Neural cell (in vitro differentiated cells): Measurements from ENCODE around the gene TMEM184C. TPM values are rescaled to one million over a fixed set of nuclear protein-coding genes. Genes with fewer than 3 reads are reported as not detected.

Experiments used
- H2AFZ ChIP-seq: fragments of 200-600, 300-800 bp; sonication (generic), shearing (Covaris generic); 2 replicates; pipeline ENCODE4 v1.6.0; 2014; ENCODE audit warnings: low read depth, mild to moderate bottlenecking, antibody characterized with exemption, low read length, moderate library complexity
- H3F3A ChIP-seq: fragments of 200-600 bp; shearing (Covaris generic); 2 replicates; pipeline ENCODE4 v1.6.1; 2016; ENCODE audit warnings: mild to moderate bottlenecking, moderate library complexity, mixed read lengths, antibody characterized with exemption, low read length; ENCODE audit not compliant: insufficient read depth, poor library complexity, severe bottlenecking
- H3K27ac ChIP-seq: fragments of 200-600, 300-800 bp; sonication (generic), shearing (Covaris generic); 2 replicates; pipeline ENCODE4 v1.5.1; 2014; ENCODE audit warnings: mild to moderate bottlenecking, low read length, moderate library complexity
- H3K27me3 ChIP-seq: fragments of 300-800, 200-600 bp; sonication (generic), shearing (Covaris generic); 2 replicates; pipeline ENCODE4 v1.6.0; 2014; ENCODE audit warnings: mild to moderate bottlenecking, low read depth, low read length, moderate library complexity; ENCODE audit not compliant: insufficient read depth
- H3K36me3 ChIP-seq: fragments of 300-800, 200-600 bp; sonication (generic), shearing (Covaris generic); 2 replicates; pipeline ENCODE4 v1.5.1; 2014; ENCODE audit warnings: mild to moderate bottlenecking, antibody characterized with exemption, low read length, moderate library complexity; ENCODE audit not compliant: insufficient read depth
- H3K4me2 ChIP-seq: fragments of 300-800, 200-600 bp; sonication (generic), shearing (Covaris generic); 2 replicates; pipeline ENCODE4 v1.6.0; 2014; ENCODE audit warnings: mild to moderate bottlenecking, low read length
- H3K4me3 ChIP-seq: fragments of 300-800, 200-600 bp; sonication (generic), shearing (Covaris generic); 2 replicates; pipeline ENCODE4 v1.5.1; 2014; ENCODE audit warnings: mild to moderate bottlenecking, low read length, moderate library complexity
- H3K79me2 ChIP-seq: fragments of 200-600 bp; shearing (Covaris generic); replicated peaks from 2 replicates; pipeline ENCODE4 v1.6.0; 2014; ENCODE audit warnings: mild to moderate bottlenecking, low read length, moderate library complexity; ENCODE audit not compliant: insufficient read depth
- H3K9ac ChIP-seq: fragments of 300-800, 200-600 bp; sonication (generic), shearing (Covaris generic); 2 replicates; pipeline ENCODE4 v1.6.1; 2016; ENCODE audit warnings: mild to moderate bottlenecking, low read length, mixed read lengths
- H3K9me2 ChIP-seq: fragments of 200-600 bp; shearing (Covaris generic); 2 replicates; pipeline ENCODE4 v1.6.1; 2016; ENCODE audit warnings: mild to moderate bottlenecking, low read length, mixed read lengths; ENCODE audit not compliant: insufficient read depth
- H3K9me3 ChIP-seq: fragments of 200-600, 300-800 bp; sonication (generic), shearing (Covaris generic); 2 replicates; pipeline ENCODE4 v1.6.1; 2016; ENCODE audit warnings: mild to moderate bottlenecking, mixed run types, low read length, moderate library complexity, mixed read lengths
- H4K20me1 ChIP-seq: fragments of 200-600 bp; shearing (Covaris generic); 2 replicates; pipeline ENCODE4 v1.6.1; 2016; ENCODE audit warnings: mild to moderate bottlenecking, mixed run types; ENCODE audit not compliant: insufficient read depth
- EP300 ChIP-seq: fragments of 450-650 bp; conservative IDR thresholded peaks from 2 replicates; pipeline ENCODE4 v1.6.1; 2014; ENCODE audit warnings: antibody characterized with exemption, mild to moderate bottlenecking, moderate library complexity; ENCODE audit not compliant: poor library complexity, severe bottlenecking
- EZH2 ChIP-seq: fragments of 200-600, 300-800 bp; shearing (Covaris generic), sonication (generic); IDR thresholded peaks from 2 replicates; pipeline ENCODE4 v1.6.1; 2014; ENCODE audit warnings: antibody characterized with exemption, low read length, borderline replicate concordance, mild to moderate bottlenecking; ENCODE audit not compliant: insufficient read depth, poor library complexity, severe bottlenecking
- MXI1 ChIP-seq: fragments of 450-650 bp; conservative IDR thresholded peaks from 2 replicates; pipeline ENCODE4 v1.6.1; 2014; ENCODE audit warnings: antibody characterized with exemption, mild to moderate bottlenecking; ENCODE audit not compliant: poor library complexity, severe bottlenecking
- POLR2AphosphoS5 ChIP-seq: IDR thresholded peaks from 2 replicates; pipeline ENCODE4 v1.6.1; 2012
- RAD21 ChIP-seq: fragments of 450-650 bp; conservative IDR thresholded peaks from 2 replicates; pipeline ENCODE4 v1.6.1; 2014; ENCODE audit warnings: antibody characterized with exemption, mild to moderate bottlenecking, moderate library complexity
- SMC3 ChIP-seq: fragments of 450-650 bp; conservative IDR thresholded peaks from 2 replicates; pipeline ENCODE4 v1.6.1; 2014; ENCODE audit warnings: antibody characterized with exemption, mild to moderate bottlenecking, moderate library complexity; ENCODE audit not compliant: poor library complexity
- TAF1 ChIP-seq: IDR thresholded peaks from 2 replicates; pipeline ENCODE4 v1.6.1; 2012; ENCODE audit warnings: low read depth
- polyA plus RNA-seq: library from polyadenylated mRNA; depleted of rRNA; stranded (reverse); fragments of >200 nt; gene quantifications from 2 replicates; pipeline ENCODE4 v1.2.3, GENCODE V29; 2014
- TF ChIP-seq, protein P1 (sequence below): IDR thresholded peaks from 2 replicates; pipeline ENCODE4 v1.6.1; 2012; ENCODE audit warnings: borderline replicate concordance
- TF ChIP-seq, protein P2 (sequence below): fragments of 450-650 bp; IDR thresholded peaks from 2 replicates; pipeline ENCODE4 v1.5.1; 2014; ENCODE audit warnings: antibody characterized with exemption, mild to moderate bottlenecking, moderate library complexity; ENCODE audit not compliant: poor library complexity, severe bottlenecking

TMEM184C gene
- polyA plus RNA-seq, 1 donor from 2014 or later = 48.8 TPM

DNA sequence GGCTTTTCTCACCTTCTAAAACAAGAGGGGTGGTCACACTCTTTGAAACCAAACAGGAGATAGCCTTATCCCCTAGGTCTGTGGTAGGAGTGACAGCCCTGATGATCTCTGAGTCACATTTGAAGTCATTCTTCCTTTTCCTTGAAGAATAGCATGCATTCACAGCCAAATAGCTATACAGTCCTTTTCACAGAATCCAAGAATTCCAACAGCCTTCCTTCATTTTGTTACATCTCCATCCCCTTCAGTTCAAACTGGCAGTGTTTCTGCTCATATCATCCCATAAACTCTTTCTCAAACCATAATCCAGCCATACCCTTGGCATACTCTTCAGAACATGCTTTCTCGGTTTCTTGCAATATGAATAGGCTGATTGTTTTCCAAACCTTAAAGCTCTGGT lies 33.3 kb upstream of the TMEM184C start (continued):
- TF ChIP-seq, protein P1, sequence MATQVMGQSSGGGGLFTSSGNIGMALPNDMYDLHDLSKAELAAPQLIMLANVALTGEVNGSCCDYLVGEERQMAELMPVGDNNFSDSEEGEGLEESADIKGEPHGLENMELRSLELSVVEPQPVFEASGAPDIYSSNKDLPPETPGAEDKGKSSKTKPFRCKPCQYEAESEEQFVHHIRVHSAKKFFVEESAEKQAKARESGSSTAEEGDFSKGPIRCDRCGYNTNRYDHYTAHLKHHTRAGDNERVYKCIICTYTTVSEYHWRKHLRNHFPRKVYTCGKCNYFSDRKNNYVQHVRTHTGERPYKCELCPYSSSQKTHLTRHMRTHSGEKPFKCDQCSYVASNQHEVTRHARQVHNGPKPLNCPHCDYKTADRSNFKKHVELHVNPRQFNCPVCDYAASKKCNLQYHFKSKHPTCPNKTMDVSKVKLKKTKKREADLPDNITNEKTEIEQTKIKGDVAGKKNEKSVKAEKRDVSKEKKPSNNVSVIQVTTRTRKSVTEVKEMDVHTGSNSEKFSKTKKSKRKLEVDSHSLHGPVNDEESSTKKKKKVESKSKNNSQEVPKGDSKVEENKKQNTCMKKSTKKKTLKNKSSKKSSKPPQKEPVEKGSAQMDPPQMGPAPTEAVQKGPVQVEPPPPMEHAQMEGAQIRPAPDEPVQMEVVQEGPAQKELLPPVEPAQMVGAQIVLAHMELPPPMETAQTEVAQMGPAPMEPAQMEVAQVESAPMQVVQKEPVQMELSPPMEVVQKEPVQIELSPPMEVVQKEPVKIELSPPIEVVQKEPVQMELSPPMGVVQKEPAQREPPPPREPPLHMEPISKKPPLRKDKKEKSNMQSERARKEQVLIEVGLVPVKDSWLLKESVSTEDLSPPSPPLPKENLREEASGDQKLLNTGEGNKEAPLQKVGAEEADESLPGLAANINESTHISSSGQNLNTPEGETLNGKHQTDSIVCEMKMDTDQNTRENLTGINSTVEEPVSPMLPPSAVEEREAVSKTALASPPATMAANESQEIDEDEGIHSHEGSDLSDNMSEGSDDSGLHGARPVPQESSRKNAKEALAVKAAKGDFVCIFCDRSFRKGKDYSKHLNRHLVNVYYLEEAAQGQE = no peak

DNA sequence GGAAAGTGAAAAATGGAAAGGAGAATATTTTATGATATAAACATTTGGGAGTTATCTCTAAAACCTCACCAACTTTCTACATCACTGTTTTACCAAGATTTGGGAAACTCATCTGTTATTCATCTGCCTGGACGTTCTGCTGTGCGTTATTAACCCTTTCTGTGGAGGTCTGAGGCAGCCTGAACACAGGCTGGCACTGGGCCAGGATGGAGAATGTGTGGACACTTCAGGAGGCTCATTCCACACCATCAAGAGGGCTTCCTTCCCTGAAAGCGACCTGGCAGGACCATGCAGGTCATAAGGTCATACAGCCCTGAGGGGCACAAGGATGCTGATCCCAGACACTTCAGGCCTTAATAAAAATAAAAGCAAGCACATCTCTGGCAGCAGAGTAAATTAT lies 31.2 kb upstream of the TMEM184C start:
- H3K27ac ChIP-seq = no peak overlapping the region
- H3K4me3 ChIP-seq = no peak overlapping the region
- no peaks in the 10 kb centered on the region for H3K9me2 ChIP-seq
- H3K4me2 ChIP-seq = no peak overlapping the region
- H4K20me1 ChIP-seq = no peaks in the 10 kb centered on the region
- H3K79me2 ChIP-seq = no peaks in the 10 kb centered on the region
- no peaks in the 10 kb centered on the region for H3F3A ChIP-seq
- no peaks in the 10 kb centered on the region for H3K27me3 ChIP-seq
- H3K9ac ChIP-seq = no peak overlapping the region
- H3K9me3 ChIP-seq = no peaks in the 10 kb centered on the region
- H3K36me3 ChIP-seq = no peaks in the 10 kb centered on the region
- no peak overlapping the region for H2AFZ ChIP-seq
- no peak for TF ChIP-seq RAD21
- TF ChIP-seq TAF1 = no peak
- no peak for TF ChIP-seq MXI1
- TF ChIP-seq, protein P1 = no peak
- no peak for TF ChIP-seq EZH2
- no peak for TF ChIP-seq SMC3
- TF ChIP-seq EP300 = no peak
- TF ChIP-seq, protein P2, sequence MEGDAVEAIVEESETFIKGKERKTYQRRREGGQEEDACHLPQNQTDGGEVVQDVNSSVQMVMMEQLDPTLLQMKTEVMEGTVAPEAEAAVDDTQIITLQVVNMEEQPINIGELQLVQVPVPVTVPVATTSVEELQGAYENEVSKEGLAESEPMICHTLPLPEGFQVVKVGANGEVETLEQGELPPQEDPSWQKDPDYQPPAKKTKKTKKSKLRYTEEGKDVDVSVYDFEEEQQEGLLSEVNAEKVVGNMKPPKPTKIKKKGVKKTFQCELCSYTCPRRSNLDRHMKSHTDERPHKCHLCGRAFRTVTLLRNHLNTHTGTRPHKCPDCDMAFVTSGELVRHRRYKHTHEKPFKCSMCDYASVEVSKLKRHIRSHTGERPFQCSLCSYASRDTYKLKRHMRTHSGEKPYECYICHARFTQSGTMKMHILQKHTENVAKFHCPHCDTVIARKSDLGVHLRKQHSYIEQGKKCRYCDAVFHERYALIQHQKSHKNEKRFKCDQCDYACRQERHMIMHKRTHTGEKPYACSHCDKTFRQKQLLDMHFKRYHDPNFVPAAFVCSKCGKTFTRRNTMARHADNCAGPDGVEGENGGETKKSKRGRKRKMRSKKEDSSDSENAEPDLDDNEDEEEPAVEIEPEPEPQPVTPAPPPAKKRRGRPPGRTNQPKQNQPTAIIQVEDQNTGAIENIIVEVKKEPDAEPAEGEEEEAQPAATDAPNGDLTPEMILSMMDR = no peak
- TF ChIP-seq POLR2AphosphoS5 = no peak
